Vagina (tissue), 2 donors: ENCODE measurements around the gene CLSTN1. TPM values are rescaled to one million over a fixed set of nuclear protein-coding genes. Genes with fewer than 3 reads are reported as not detected.

Source experiments
- DNase-seq, 2 donors: peaks; one replicate each; pipeline ENCODE4 v3.0.0-alpha.2; 2017; ENCODE audit errors: extremely low spot score in 2 of 2
- H3K27ac ChIP-seq: fragments of 200-600 bp; sonication (generic); one replicate; pipeline ENCODE4 v1.5.1; 2019
- H3K27me3 ChIP-seq: fragments of 200-600 bp; sonication (generic); one replicate; pipeline ENCODE4 v1.5.1; 2019
- H3K36me3 ChIP-seq, 2 donors: fragments of 200-600 bp; sonication (generic); one replicate each; pipeline ENCODE4 v1.5.1; 2017 to 2019
- H3K4me1 ChIP-seq: fragments of 200-600 bp; sonication (generic); one replicate; pipeline ENCODE4 v1.5.1; 2019
- H3K4me3 ChIP-seq, 2 donors: fragments of 200-600 bp; sonication (generic); 1 replicate in 1 of 2; 2 replicates in 1 of 2; pipeline ENCODE4 v1.5.1; 2016 to 2019
- H3K9me3 ChIP-seq: fragments of 200-600 bp; sonication (generic); one replicate; pipeline ENCODE4 v1.5.1; 2019
- POLR2A ChIP-seq, 2 donors: fragments of 450-650 bp; IDR thresholded peaks; one replicate each; pipeline ENCODE4 v1.6.1; 2017; ENCODE audit warnings: antibody characterized with exemption in 2 of 2, mild to moderate bottlenecking in 2 of 2, moderate library complexity in 2 of 2
- POLR2AphosphoS5 ChIP-seq, 2 donors: sonication (generic); formaldehyde crosslinking; IDR thresholded peaks; one replicate each; pipeline ENCODE4 v1.9.0; 2017; ENCODE audit warnings: antibody characterized with exemption in 2 of 2, mild to moderate bottlenecking in 2 of 2, low read depth in 1 of 2; ENCODE audit not compliant: insufficient read depth in 1 of 2
- intact Hi-C: fragments of 100-400 bp; cut with DNase I; formaldehyde crosslinking; loops from one replicate; pipeline ENCODE4 v1.15.1; 2023
- total RNA-seq: library from RNA; depleted of rRNA; stranded (reverse); fragments of >200 nt; gene quantifications from one replicate; pipeline ENCODE4 v1.2.3, GENCODE V29; 2016
- TF ChIP-seq, protein P1 (sequence below), 3 experiments: fragments of 450-650 bp in 2 of 3; fragments of 200-600 bp in 1 of 3; sonication (generic) in 1 of 3; IDR thresholded peaks; one replicate each; pipeline ENCODE4 v1.5.1; 2017 to 2019; ENCODE audit warnings: antibody characterized with exemption in 3 of 3, mild to moderate bottlenecking in 2 of 3, moderate library complexity in 2 of 3

CLSTN1 gene
- total RNA-seq, 1 donor from 2014 or later: 96.5 TPM

- no peak overlapping the region for H3K27ac ChIP-seq
- peaks cover 35% of the 10 kb centered on the region for H3K4me1 ChIP-seq
- TF ChIP-seq, protein P1, sequence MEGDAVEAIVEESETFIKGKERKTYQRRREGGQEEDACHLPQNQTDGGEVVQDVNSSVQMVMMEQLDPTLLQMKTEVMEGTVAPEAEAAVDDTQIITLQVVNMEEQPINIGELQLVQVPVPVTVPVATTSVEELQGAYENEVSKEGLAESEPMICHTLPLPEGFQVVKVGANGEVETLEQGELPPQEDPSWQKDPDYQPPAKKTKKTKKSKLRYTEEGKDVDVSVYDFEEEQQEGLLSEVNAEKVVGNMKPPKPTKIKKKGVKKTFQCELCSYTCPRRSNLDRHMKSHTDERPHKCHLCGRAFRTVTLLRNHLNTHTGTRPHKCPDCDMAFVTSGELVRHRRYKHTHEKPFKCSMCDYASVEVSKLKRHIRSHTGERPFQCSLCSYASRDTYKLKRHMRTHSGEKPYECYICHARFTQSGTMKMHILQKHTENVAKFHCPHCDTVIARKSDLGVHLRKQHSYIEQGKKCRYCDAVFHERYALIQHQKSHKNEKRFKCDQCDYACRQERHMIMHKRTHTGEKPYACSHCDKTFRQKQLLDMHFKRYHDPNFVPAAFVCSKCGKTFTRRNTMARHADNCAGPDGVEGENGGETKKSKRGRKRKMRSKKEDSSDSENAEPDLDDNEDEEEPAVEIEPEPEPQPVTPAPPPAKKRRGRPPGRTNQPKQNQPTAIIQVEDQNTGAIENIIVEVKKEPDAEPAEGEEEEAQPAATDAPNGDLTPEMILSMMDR (IDR thresholded peaks at IDR 0.05): no peak
- TF ChIP-seq POLR2A (IDR thresholded peaks at IDR 0.05) (no peak), POLR2AphosphoS5 (IDR thresholded peaks at IDR 0.05; ENCODE audit: insufficient read depth in 1 of 2, low read depth in 1 of 2) (no peak)
- no peaks in the 10 kb centered on the region for H3K36me3 ChIP-seq
- no peak overlapping the region for H3K4me3 ChIP-seq
- H3K27me3 ChIP-seq: no peaks in the 10 kb centered on the region
- intact Hi-C loops: no loop called here
- no peak for DNase-seq
- no peaks in the 10 kb centered on the region for H3K9me3 ChIP-seq
Measured at GRCh38 chr1:9836632-9836960, 12.8 kb upstream of the CLSTN1 start.

DNA sequence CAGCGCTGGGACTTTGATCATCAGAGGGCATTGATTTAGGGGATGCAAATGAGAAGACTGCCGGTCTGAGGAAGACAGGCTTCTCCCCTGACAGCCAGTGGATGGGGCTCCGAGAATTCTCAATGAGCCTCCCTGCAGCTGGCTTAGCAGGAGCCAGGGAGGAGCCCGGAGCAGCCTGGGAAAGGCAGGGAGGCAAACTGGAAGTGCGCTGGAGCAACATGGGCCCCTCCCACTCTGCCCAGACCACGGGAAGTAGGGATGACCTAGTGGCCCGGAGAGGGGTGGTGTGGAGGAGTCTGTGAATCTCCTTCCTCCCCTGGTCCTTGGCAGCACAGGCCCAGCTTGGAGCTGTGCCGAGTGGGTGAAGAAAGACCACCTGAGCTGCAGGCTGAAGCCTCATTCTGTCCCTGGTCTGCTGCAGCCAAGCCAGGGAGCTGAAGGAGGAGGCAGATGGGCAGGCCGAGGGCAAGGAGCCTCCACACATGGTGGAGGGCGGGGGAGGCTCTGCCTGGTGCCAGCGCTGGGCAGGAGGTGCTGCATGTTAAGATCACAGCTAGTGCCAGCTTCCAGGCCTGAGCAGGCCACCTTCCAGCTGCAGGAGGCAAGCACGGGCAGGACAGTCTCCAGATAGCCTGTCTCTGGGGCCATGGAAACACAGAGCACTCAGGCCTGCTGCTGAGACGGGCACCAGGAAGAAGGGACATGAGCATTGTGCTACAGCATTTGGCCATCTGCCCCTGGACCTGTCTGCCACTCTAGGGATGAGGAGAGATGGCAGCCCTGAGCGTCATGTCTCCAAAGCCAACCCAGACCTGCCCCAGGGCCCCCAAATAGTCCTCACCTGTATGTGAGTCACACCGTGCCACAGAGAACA is 12.2 kb upstream of the CLSTN1 start:
- peaks cover 35% of the 10 kb centered on the region for H3K4me1 ChIP-seq
- DNase-seq: peak; percentile 90 to 98
- no peaks in the 10 kb centered on the region for H3K36me3 ChIP-seq
- intact Hi-C loops: no loop called here
- H3K4me3 ChIP-seq: peak overlapping the region in 1 of 2 donors; percentile 11
- H3K27me3 ChIP-seq: no peaks in the 10 kb centered on the region
- peak overlapping the region; percentile 35 for H3K27ac ChIP-seq
- H3K9me3 ChIP-seq: no peaks in the 10 kb centered on the region
- TF ChIP-seq POLR2AphosphoS5 (IDR thresholded peaks at IDR 0.05; ENCODE audit: insufficient read depth in 1 of 2, low read depth in 1 of 2): peak in 1 of 2 donors; percentile 40
- TF ChIP-seq, protein P1 (IDR thresholded peaks at IDR 0.05): no peak

GRCh38 chr1:9835404-9835757 is 11.6 kb upstream of the CLSTN1 start:
- H3K27me3 ChIP-seq: no peaks in the 10 kb centered on the region
- peak in 1 of 2 donors; percentile 65 for DNase-seq
- TF ChIP-seq, protein P1 (IDR thresholded peaks at IDR 0.05): no peak
- no peak for TF ChIP-seq POLR2AphosphoS5 (IDR thresholded peaks at IDR 0.05; ENCODE audit: insufficient read depth in 1 of 2, low read depth in 1 of 2)
- TF ChIP-seq POLR2A (IDR thresholded peaks at IDR 0.05): no peak
- no peaks in the 10 kb centered on the region for H3K9me3 ChIP-seq
- H3K36me3 ChIP-seq: no peaks in the 10 kb centered on the region
- intact Hi-C loops: no loop called here
- peak overlapping the region in 1 of 2 donors; percentile 11 for H3K4me3 ChIP-seq
- H3K27ac ChIP-seq: peak overlapping the region; percentile 35
- H3K4me1 ChIP-seq: peaks cover 35% of the 10 kb centered on the region

- H3K9me3 ChIP-seq: no peaks in the 10 kb centered on the region
- no peak overlapping the region for H3K27ac ChIP-seq
- peaks cover 29% of the 10 kb centered on the region for H3K4me1 ChIP-seq
- TF ChIP-seq, protein P1 (IDR thresholded peaks at IDR 0.05): no peak
- TF ChIP-seq POLR2AphosphoS5 (IDR thresholded peaks at IDR 0.05; ENCODE audit: insufficient read depth in 1 of 2, low read depth in 1 of 2): no peak
- no peak for TF ChIP-seq POLR2A (IDR thresholded peaks at IDR 0.05)
- no peaks in the 10 kb centered on the region for H3K27me3 ChIP-seq
- no peaks in the 10 kb centered on the region for H3K36me3 ChIP-seq
- intact Hi-C loops: no loop called here
- no peak for DNase-seq
- H3K4me3 ChIP-seq: no peak overlapping the region
Measured at GRCh38 chr1:9833632-9834031, 9.9 kb upstream of the CLSTN1 start.

GRCh38 chr1:9827558-9828185 is 3.9 kb upstream of the CLSTN1 start:
- TF ChIP-seq, protein P1 (IDR thresholded peaks at IDR 0.05): peak in 1 of 3 experiments; percentile 8
- TF ChIP-seq POLR2A (IDR thresholded peaks at IDR 0.05): no peak
- Histone ChIP-seq H3K4me1 (peaks cover 28% of the 10 kb centered on the region), H3K9me3 (no peaks in the 10 kb centered on the region), H3K36me3 (no peaks in the 10 kb centered on the region), H3K27me3 (no peaks in the 10 kb centered on the region), H3K4me3 (no peak overlapping the region), H3K27ac (no peak overlapping the region)
- intact Hi-C loops: no loop called here
- peak in 1 of 2 donors; percentile 67 for DNase-seq
